GM12872 (cell line): Measurements from ENCODE around the gene UBTD2.

Source experiments
- CTCF ChIP-seq: IDR thresholded peaks from 3 replicates; pipeline ENCODE4 v1.5.1; 2011; ENCODE audit warnings: low read depth, mild to moderate bottlenecking, low read length, moderate library complexity; ENCODE audit not compliant: insufficient read depth

UBTD2 gene

GRCh38 chr5:172302047-172302710 is 18.6 kb upstream of the UBTD2 start:
- TF ChIP-seq CTCF, result no peak

- TF ChIP-seq CTCF, result no peak
Measured at GRCh38 chr5:172299916-172300439, 16.4 kb upstream of the UBTD2 start.

GRCh38 chr5:172294831-172295230 is 11.3 kb upstream of the UBTD2 start:
- no peak for TF ChIP-seq CTCF

GRCh38 chr5:172293745-172294342 is 10.3 kb upstream of the UBTD2 start:
- TF ChIP-seq CTCF, result no peak

GRCh38 chr5:172293054-172293744 is 9.6 kb upstream of the UBTD2 start:
- peak; percentile 93 for TF ChIP-seq CTCF

- no peak for TF ChIP-seq CTCF
Measured at GRCh38 chr5:172288465-172288864, 4.9 kb upstream of the UBTD2 start.
